BLaER1 (cell line): ENCODE measurements around the gene FMOD.
A peak's percentile ranks its signal among the peaks of the same experiment; 100 is the strongest.
"Not testable (repeated sequence)": the region's sequence is repeated elsewhere in the genome, so short reads cannot be mapped to it uniquely, and the experiment has no call there.

Experiments used
- H3K27ac ChIP-seq: shearing (Covaris generic); formaldehyde crosslinking; 2 replicates; pipeline ENCODE4 v1.8.1; 2022
- H3K27me3 ChIP-seq: shearing (Covaris generic); formaldehyde crosslinking; 2 replicates; pipeline ENCODE4 v1.8.1; 2022
- H3K36me3 ChIP-seq: shearing (Covaris generic); formaldehyde crosslinking; 2 replicates; pipeline ENCODE4 v1.8.1; 2022
- H3K4me1 ChIP-seq: shearing (Covaris generic); formaldehyde crosslinking; 2 replicates; pipeline ENCODE4 v1.8.1; 2022
- H3K4me2 ChIP-seq: shearing (Covaris generic); formaldehyde crosslinking; 2 replicates; pipeline ENCODE4 v1.8.1; 2022
- H3K4me3 ChIP-seq: shearing (Covaris generic); formaldehyde crosslinking; 2 replicates; pipeline ENCODE4 v1.8.1; 2022
- H3K9ac ChIP-seq: shearing (Covaris generic); formaldehyde crosslinking; 2 replicates; pipeline ENCODE4 v1.8.1; 2022
- H3K9me3 ChIP-seq: shearing (Covaris generic); formaldehyde crosslinking; 2 replicates; pipeline ENCODE4 v1.8.1; 2022
- H4K20me1 ChIP-seq: shearing (Covaris generic); formaldehyde crosslinking; 2 replicates; pipeline ENCODE4 v1.8.1; 2022
- Cebpa-rat ChIP-seq: shearing (Covaris generic); IDR thresholded peaks from 2 replicates; pipeline ENCODE4 v1.8.1; 2022

FMOD gene

GRCh38 chr1:203320591-203321272 lies 30.2 kb downstream of the FMOD start:
- TF ChIP-seq Cebpa-rat: peak; percentile 71
- H3K36me3 ChIP-seq: no peaks in the 10 kb centered on the region
- no peaks in the 10 kb centered on the region for H3K27me3 ChIP-seq
- H3K9ac ChIP-seq: peak overlapping the region; percentile 93
- peak overlapping the region; percentile 50 for H3K4me3 ChIP-seq
- no peaks in the 10 kb centered on the region for H3K9me3 ChIP-seq
- H4K20me1 ChIP-seq: no peaks in the 10 kb centered on the region
- peak overlapping the region; percentile 99 for H3K27ac ChIP-seq
- H3K4me1 ChIP-seq: peaks cover 90% of the 10 kb centered on the region
- H3K4me2 ChIP-seq: peak overlapping the region; percentile 97

- no peak overlapping the region for H3K9ac ChIP-seq
- no peak for TF ChIP-seq Cebpa-rat
- no peak overlapping the region for H3K4me3 ChIP-seq
- no peaks in the 10 kb centered on the region for H4K20me1 ChIP-seq
- H3K27ac ChIP-seq: peak overlapping the region; percentile 77
- peaks cover 76% of the 10 kb centered on the region for H3K4me1 ChIP-seq
- no peaks in the 10 kb centered on the region for H3K27me3 ChIP-seq
- H3K9me3 ChIP-seq: no peaks in the 10 kb centered on the region
- H3K36me3 ChIP-seq: 0 out of 2 replicates have a peak, but pooled peaks cover under 1% of the 10 kb centered on the region
- H3K4me2 ChIP-seq: peak overlapping the region; percentile 48
Observed at GRCh38 chr1:203318229-203318517, 32.7 kb downstream of the FMOD start.

DNA sequence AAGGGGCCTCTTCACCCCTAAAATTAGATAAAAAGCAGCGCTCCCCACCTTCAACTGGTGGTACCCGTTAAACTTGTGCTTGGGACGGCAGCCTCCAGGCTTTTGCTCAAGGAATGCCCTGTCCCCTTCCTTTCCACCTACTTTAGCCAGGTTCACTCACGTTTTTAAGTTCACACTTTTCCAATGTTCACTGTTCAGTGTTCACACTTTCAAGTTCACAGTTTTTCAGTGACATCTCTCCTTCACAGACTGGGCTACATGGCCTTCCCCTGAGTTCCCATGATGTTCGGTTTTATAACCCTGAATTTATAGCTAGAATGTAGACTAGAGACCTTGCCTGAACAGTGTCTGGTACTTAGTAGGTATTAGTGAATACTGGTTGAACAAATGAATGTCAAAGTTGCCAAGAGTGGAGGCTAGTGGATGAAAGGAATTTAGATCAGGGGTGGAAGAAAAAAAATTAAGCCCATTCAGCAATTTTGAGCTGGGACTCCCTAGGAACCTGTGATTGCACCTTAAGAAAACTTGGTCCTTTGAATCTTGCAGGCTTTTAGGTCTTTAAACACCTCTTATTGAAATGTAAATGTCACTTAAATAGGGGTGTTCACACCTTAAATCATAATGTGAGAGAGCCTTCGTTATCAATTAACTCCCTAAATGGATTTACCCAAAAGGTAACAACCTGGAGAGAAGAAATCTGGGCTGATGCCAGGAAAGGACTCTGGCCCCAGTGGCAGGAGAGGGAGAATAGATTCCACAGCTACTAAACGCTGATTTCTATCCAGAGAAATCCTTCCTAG lies 33.3 kb downstream of the FMOD start:
- Histone ChIP-seq H3K36me3 (0 out of 2 replicates have a peak, but pooled peaks cover 3% of the 10 kb centered on the region), H3K27ac (peak overlapping the region; percentile 77), H3K4me2 (peak overlapping the region; percentile 48), H3K4me1 (peaks cover 76% of the 10 kb centered on the region), H3K9me3 (no peaks in the 10 kb centered on the region), H4K20me1 (no peaks in the 10 kb centered on the region), H3K9ac (no peak overlapping the region), H3K4me3 (no peak overlapping the region), H3K27me3 (no peaks in the 10 kb centered on the region)
- no peak for TF ChIP-seq Cebpa-rat

GRCh38 chr1:203316626-203317093 lies 34.3 kb downstream of the FMOD start:
- Histone ChIP-seq H3K4me2 (peak overlapping the region; percentile 48), H3K27me3 (no peaks in the 10 kb centered on the region), H3K4me1 (peaks cover 76% of the 10 kb centered on the region), H3K9me3 (no peaks in the 10 kb centered on the region), H3K27ac (peak overlapping the region; percentile 77), H3K9ac (no peak overlapping the region), H4K20me1 (peaks cover 7% of the 10 kb centered on the region; the same call in 1 of the 2 replicates), H3K4me3 (no peak overlapping the region), H3K36me3 (peaks cover 12% of the 10 kb centered on the region)
- no peak for TF ChIP-seq Cebpa-rat

DNA sequence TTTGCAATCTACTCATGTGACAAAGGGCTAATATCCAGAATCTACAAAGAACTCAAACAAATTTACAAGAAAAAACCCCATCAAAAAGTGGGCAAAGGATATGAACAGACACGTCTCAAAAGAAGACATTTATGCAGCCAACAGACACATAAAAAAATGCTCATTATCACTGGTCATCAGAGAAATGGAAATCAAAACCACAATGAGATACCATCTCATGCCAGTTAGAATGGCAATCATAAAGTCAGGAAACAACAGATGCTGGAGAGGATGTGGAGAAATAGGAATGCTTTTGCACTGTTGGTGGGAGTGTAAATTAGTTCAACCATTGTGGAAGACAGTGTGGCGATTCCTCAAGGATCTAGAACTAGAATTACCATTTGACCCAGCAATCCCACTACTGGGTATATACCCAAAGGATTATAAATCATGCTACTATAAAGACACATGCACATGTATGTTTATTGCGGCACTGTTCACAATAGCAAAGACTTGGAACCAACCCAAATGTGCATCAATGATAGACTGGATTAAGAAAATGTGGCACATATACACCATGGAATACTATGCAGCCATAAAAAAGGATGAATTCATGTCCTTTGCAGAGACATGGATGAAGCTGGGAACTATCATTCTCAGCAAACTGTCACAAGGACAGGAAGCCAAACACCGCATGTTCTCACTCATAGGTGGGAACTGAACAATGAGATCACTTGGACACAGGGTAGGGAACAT lies 36.7 kb downstream of the FMOD start:
- H3K27me3 ChIP-seq: not testable (repeated sequence)
- H3K36me3 ChIP-seq: peaks cover 36% of the 10 kb centered on the region

GRCh38 chr1:203311368-203312301 lies 39.3 kb downstream of the FMOD start:
- TF ChIP-seq Cebpa-rat: no peak
- Histone ChIP-seq H3K36me3 (peaks cover 61% of the 10 kb centered on the region), H4K20me1 (peaks cover 57% of the 10 kb centered on the region), H3K4me2 (peak overlapping the region; percentile 87), H3K27ac (peak overlapping the region; percentile 33; the same call in 1 of the 2 replicates), H3K4me3 (no peak overlapping the region), H3K9me3 (no peaks in the 10 kb centered on the region), H3K4me1 (peaks cover 79% of the 10 kb centered on the region), H3K27me3 (no peaks in the 10 kb centered on the region), H3K9ac (no peak overlapping the region)

More for the DNA sequence above, 36.7 kb downstream of the FMOD start:
- not testable (repeated sequence) for H3K9ac ChIP-seq, H3K4me2 ChIP-seq, H3K9me3 ChIP-seq, H3K27ac ChIP-seq, H3K4me3 ChIP-seq
- Histone ChIP-seq H3K4me1 (peaks cover 80% of the 10 kb centered on the region), H4K20me1 (peaks cover 31% of the 10 kb centered on the region)

DNA sequence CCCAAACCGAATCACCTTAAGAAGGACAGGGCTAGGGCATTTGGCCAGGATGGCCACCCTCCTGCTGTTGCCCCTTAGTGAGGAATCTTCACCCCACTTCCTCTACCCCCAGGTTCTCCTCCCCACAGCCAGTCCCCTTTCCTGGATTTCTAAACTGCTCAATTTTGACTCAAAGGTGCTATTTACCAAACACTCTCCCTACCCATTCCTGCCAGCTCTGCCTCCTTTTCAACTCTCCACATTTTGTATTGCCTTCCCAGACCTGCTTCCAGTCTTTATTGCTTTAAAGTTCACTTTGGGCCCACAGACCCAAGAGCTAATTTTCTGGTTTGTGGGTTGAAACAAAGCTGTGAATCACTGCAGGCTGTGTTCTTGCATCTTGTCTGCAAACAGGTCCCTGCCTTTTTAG lies 42.0 kb downstream of the FMOD start:
- no peaks in the 10 kb centered on the region for H3K27me3 ChIP-seq
- peaks cover 61% of the 10 kb centered on the region for H3K36me3 ChIP-seq
- H4K20me1 ChIP-seq: peaks cover 70% of the 10 kb centered on the region
- peak overlapping the region; percentile 99 for H3K9ac ChIP-seq
- H3K27ac ChIP-seq: peak overlapping the region; percentile 98
- peak overlapping the region; percentile 87 for H3K4me2 ChIP-seq
- TF ChIP-seq Cebpa-rat: no peak
- H3K9me3 ChIP-seq: no peaks in the 10 kb centered on the region
- peak overlapping the region; percentile 97 for H3K4me3 ChIP-seq
- peaks cover 76% of the 10 kb centered on the region for H3K4me1 ChIP-seq

DNA sequence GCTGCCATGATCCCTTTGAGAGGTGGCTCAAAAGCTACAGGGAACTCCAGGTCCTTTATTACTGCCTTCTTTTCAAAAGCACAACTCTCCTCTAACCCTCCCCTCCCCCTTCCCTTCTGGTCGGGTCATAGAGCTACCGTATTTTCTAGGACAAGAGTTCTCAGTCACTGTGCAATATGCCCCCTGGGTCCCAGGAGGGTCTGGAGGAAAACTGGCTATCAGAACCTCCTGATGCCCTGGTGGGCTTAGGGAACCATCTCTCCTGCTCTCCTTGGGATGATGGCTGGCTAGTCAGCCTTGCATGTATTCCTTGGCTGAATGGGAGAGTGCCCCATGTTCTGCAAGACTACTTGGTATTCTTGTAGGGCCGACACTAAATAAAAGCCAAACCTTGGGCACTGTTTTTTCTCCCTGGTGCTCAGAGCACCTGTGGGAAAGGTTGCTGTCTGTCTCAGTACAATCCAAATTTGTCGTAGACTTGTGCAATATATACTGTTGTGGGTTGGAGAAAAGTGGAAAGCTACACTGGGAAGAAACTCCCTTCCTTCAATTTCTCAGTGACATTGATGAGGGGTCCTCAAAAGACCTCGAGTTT lies 42.5 kb downstream of the FMOD start:
- Histone ChIP-seq H3K36me3 (peaks cover 61% of the 10 kb centered on the region), H3K9ac (peak overlapping the region; percentile 99), H3K4me3 (peak overlapping the region; percentile 97), H3K27ac (peak overlapping the region; percentile 98), H3K9me3 (no peaks in the 10 kb centered on the region), H3K4me1 (peaks cover 81% of the 10 kb centered on the region), H3K27me3 (no peaks in the 10 kb centered on the region), H4K20me1 (peaks cover 70% of the 10 kb centered on the region), H3K4me2 (peak overlapping the region; percentile 87)
- TF ChIP-seq Cebpa-rat: no peak
